ENCODE results near the gene ZNF385C. TPM values are rescaled to one million over a fixed set of nuclear protein-coding genes. Genes with fewer than 3 reads are reported as not detected.

Gene ZNF385C
- total RNA-seq, 1 experiment from 2014 or later, result 1.1 TPM

GRCh38 chr17:41989702-41990419 lies 108.4 kb downstream of the ZNF385C start:
- no peak overlapping the region for H2AFZ ChIP-seq (ENCODE audit: low read depth, low read length, poor library complexity, severe bottlenecking)
- no TSS peak for BruUV-seq (replicated peaks)
- POLR2A ChIA-PET, result interaction anchor here (0.6 kb wide), 1 partner anchor 689 kb away, joined by 5 read pairs; no protein-coding TSS in a partner anchor

GRCh38 chr17:41988418-41988817 lies 109.9 kb downstream of the ZNF385C start:
- Histone ChIP-seq H4K20me1 (ENCODE audit: insufficient read depth) (no peaks in the 10 kb centered on the region), H3K27ac (ENCODE audit: low read depth, low read length) (no peak overlapping the region), H3K27me3 (ENCODE audit: insufficient read depth, low read length) (no peaks in the 10 kb centered on the region), H3K9me2 (ENCODE audit: insufficient read depth) (no peaks in the 10 kb centered on the region), H3K4me3 (replicated peaks in 1 of 2; ENCODE audit: low read depth in 1 of 2, low read length in 2 of 2) (no peak overlapping the region), H3K36me3 (ENCODE audit: control insufficient read depth in 1 of 2, insufficient read depth in 2 of 2, low read length in 2 of 2) (peaks cover 58 to 68% of the 10 kb centered on the region in 2 experiments; a peak in 3 of 4 replicates), H3K79me2 (ENCODE audit: insufficient read depth, low read length) (peaks cover 11% of the 10 kb centered on the region), H2AFZ (ENCODE audit: low read depth, low read length, poor library complexity, severe bottlenecking) (no peak overlapping the region), H3K4me1 (ENCODE audit: control insufficient read depth in 1 of 2, insufficient read depth in 2 of 2, low read length in 2 of 2) (no peaks in the 10 kb centered on the region), H3K9me3 (ENCODE audit: control insufficient read depth in 1 of 2, insufficient read depth in 1 of 2, low read depth in 1 of 2, low read length in 2 of 2) (no peaks in the 10 kb centered on the region), H3K4me2 (ENCODE audit: low read length) (no peak overlapping the region), H3K9ac (ENCODE audit: low read length) (no peak overlapping the region)
- ChIA-PET POLR2A (no interaction called here), RAD21 (ENCODE audit: low non-redundant PET in 1 of 2, low total read pairs in 2 of 2, uncharacterized antibody in 2 of 2, unreplicated experiment in 2 of 2) (no interaction called here), CTCF (no interaction called here)
- no peak for DNase-seq (ENCODE audit: low read depth, low spot score)
- intact Hi-C loops (cut with micrococcal nuclease), result no loop called here
- no TSS peak for BruUV-seq (replicated peaks)
- no peak for ATAC-seq
- no peak for TF ChIP-seq ZBTB33 (IDR thresholded peaks at IDR 0.05; ENCODE audit: extremely low read depth, insufficient replicate concordance, low read length)
- TF ChIP-seq POLR2AphosphoS5 (IDR thresholded peaks at IDR 0.05; ENCODE audit: low read depth, low read length), result no peak
- TF ChIP-seq ZNF274 (IDR thresholded peaks at IDR 0.05; ENCODE audit: low read depth, low read length), result no peak
- no peak for TF ChIP-seq JUND (IDR thresholded peaks at IDR 0.05)
- no peak for TF ChIP-seq TCF7L2 (IDR thresholded peaks at IDR 0.05; ENCODE audit: borderline replicate concordance, extremely low read depth, insufficient read depth, insufficient read length)
- TF ChIP-seq ATF3 (IDR thresholded peaks at IDR 0.05), result no peak
- no peak for TF ChIP-seq SRF (IDR thresholded peaks at IDR 0.05; ENCODE audit: low read depth)
- TF ChIP-seq REST (IDR thresholded peaks at IDR 0.05; ENCODE audit: low read depth), result no peak
- TF ChIP-seq CBX3 (IDR thresholded peaks at IDR 0.05; ENCODE audit: low read depth), result no peak
- TF ChIP-seq ELF1 (IDR thresholded peaks at IDR 0.05; ENCODE audit: borderline replicate concordance, low read depth), result no peak
- no peak for TF ChIP-seq FOSL1 (IDR thresholded peaks at IDR 0.05; ENCODE audit: low read depth)
- TF ChIP-seq POLR2A (IDR thresholded peaks at IDR 0.05; ENCODE audit: borderline replicate concordance, extremely low read depth, insufficient read depth, insufficient read length), result no peak

More at GRCh38 chr17:41989702-41990419, 108.4 kb downstream of the ZNF385C start:
- no peak overlapping the region for H3K4me2 ChIP-seq (ENCODE audit: low read length)
- no peaks in the 10 kb centered on the region for H4K20me1 ChIP-seq (ENCODE audit: insufficient read depth)
- intact Hi-C loops (cut with micrococcal nuclease), result no loop called here
- no peak overlapping the region for H3K4me3 ChIP-seq (replicated peaks in 1 of 2; ENCODE audit: low read depth in 1 of 2, low read length in 2 of 2)
- DNase-seq (ENCODE audit: low read depth, low spot score) (no peak), ATAC-seq (no peak)
- no peak overlapping the region for H3K27ac ChIP-seq (ENCODE audit: low read depth, low read length)
- H3K4me1 ChIP-seq (ENCODE audit: control insufficient read depth in 1 of 2, insufficient read depth in 2 of 2, low read length in 2 of 2), result no peaks in the 10 kb centered on the region
- ChIA-PET CTCF (no interaction called here), RAD21 (ENCODE audit: low non-redundant PET in 1 of 2, low total read pairs in 2 of 2, uncharacterized antibody in 2 of 2, unreplicated experiment in 2 of 2) (no interaction called here)
- no peak for TF ChIP-seq SP1 (IDR thresholded peaks at IDR 0.05; ENCODE audit: low read depth)
- no peak for TF ChIP-seq FOSL1 (IDR thresholded peaks at IDR 0.05; ENCODE audit: low read depth)
- no peak for TF ChIP-seq RAD21 (IDR thresholded peaks at IDR 0.05; ENCODE audit: low read depth)
- TF ChIP-seq ELF1 (IDR thresholded peaks at IDR 0.05; ENCODE audit: borderline replicate concordance, low read depth), result no peak
- TF ChIP-seq SRF (IDR thresholded peaks at IDR 0.05; ENCODE audit: low read depth), result no peak
- no peak for TF ChIP-seq ZFX (IDR thresholded peaks at IDR 0.05)
- TF ChIP-seq TCF7L2 (IDR thresholded peaks at IDR 0.05; ENCODE audit: borderline replicate concordance, extremely low read depth, insufficient read depth, insufficient read length), result no peak
- no peak overlapping the region for H3K9ac ChIP-seq (ENCODE audit: low read length)
- H3K27me3 ChIP-seq (ENCODE audit: insufficient read depth, low read length), result no peaks in the 10 kb centered on the region
- peaks cover 17% of the 10 kb centered on the region for H3K79me2 ChIP-seq (ENCODE audit: insufficient read depth, low read length)
- H3K36me3 ChIP-seq (ENCODE audit: control insufficient read depth in 1 of 2, insufficient read depth in 2 of 2, low read length in 2 of 2), result peaks cover 61 to 67% of the 10 kb centered on the region in 2 experiments; a peak in 3 of 4 replicates
- H3K9me2 ChIP-seq (ENCODE audit: insufficient read depth), result no peaks in the 10 kb centered on the region
- H3K9me3 ChIP-seq (ENCODE audit: control insufficient read depth in 1 of 2, insufficient read depth in 1 of 2, low read depth in 1 of 2, low read length in 2 of 2), result no peaks in the 10 kb centered on the region
